HG02763 (cell line): ENCODE data around the gene TRPM3.

Experiments used
- ATAC-seq: cut with Tn5 transposase; IDR thresholded peaks from one replicate; pipeline ENCODE4 v1.9.1; 2021; ENCODE audit warnings: mild to moderate bottlenecking, moderate library complexity; ENCODE audit not compliant: unreplicated experiment

TRPM3 gene

GRCh38 chr9:70835323-70835722, 286.1 kb downstream of the TRPM3 start:
- ATAC-seq = no peak

DNA sequence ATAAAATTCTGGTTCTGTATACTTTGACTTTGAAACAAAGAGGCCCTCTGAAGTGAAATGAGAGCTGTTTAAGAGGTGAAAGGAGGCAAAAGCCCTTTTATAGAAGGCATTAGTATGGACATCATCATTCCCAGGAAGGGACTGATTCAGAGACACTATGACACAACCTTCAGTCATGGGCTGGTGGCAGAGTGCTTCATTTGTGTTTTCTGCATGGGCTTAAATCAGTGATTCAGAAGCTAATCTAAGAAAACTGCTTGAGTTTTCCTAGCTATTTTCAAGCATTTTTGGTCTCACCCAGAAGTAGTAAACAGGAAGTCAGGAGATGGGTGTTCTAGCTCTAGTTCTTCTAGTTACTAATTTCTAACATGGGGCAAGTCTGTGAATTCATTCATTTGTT, 288.9 kb downstream of the TRPM3 start:
- ATAC-seq = no peak

GRCh38 chr9:70830618-70831017, 290.8 kb downstream of the TRPM3 start:
- no peak for ATAC-seq

- no peak for ATAC-seq
These were observed 291.7 kb downstream of the TRPM3 start for GRCh38 chr9:70829591-70830265.

DNA sequence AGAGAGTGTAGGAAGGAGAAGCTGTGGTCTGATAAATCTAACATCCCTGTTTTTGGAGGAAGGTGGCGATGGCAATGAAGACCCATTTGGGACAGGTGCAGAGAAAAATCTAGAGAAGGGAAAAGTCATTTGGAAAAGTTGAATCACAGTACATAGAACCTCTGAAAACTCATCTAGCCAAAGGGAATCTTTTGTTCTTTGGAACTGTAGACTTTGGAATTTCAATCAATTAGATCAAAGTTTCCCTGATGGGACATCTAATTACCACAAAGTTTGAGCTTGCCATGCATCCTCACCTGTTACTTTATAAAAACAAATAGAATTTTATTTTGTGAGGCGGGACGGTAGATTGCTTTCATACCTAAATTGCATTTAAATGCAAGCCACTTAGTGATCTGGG, 294.9 kb downstream of the TRPM3 start:
- no peak for ATAC-seq

- ATAC-seq = no peak
These were observed 298.1 kb downstream of the TRPM3 start for GRCh38 chr9:70823284-70823683.

DNA sequence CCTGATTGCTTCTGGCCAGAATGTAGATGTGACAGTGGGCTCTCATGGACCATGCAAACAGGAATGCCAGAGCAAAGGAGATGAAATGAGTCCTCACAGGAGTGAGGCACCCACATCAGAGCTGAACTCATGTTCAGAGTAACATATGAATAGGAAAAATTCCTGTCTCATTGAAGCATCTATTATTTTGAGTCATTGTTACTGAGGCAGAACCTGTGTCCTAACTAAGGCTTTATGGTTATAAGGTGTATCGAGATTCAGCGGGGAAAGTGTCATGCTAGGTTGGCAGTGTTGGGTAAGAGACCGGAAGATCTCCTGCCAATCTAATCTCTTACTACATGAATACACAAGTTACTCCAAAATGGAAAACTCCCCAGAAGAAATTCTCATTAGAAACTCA, 304.1 kb downstream of the TRPM3 start:
- no peak for ATAC-seq

GRCh38 chr9:70816891-70817290, 304.5 kb downstream of the TRPM3 start:
- ATAC-seq = no peak

DNA sequence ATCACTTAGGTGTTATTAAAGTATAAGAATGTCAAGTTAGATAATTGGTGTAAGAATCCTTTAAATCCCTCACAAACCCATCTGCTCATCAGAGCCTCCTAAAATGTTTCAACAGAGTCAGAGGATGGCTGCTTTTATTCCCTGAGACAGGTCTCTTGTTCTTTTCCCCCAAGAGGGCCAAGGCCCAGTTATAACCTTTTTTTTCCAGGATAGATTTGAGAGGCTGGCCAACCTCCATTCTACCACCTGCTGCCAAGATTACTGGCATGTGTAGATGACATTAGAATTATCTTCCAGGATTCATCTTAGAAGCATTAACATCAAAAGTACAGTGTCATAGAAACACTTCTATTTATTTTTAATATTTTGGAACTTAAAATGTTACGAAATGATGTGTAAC, 305.1 kb downstream of the TRPM3 start:
- no peak for ATAC-seq

DNA sequence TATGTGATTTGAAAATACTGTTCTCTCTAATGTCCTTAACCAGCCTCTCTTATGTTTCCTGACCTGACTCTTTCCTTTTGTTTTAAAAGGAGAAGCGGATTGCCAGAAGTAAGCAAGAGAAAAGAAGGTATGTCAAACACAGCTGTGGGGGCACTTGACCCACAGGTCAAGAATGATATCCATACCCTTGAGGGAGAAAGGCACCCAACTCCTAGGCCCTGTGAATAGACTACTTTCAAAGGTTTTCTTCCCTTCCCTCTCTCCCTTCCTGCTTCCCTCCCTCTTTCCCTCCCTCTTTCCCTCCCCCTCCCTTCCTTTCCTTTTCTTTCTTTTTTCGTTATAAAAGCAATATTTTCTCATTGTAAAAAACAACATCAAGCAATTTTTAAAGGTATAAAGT, 306.8 kb downstream of the TRPM3 start:
- no peak for ATAC-seq

GRCh38 chr9:70813141-70813540, 308.3 kb downstream of the TRPM3 start:
- no peak for ATAC-seq

- no peak for ATAC-seq
These were observed 309.8 kb downstream of the TRPM3 start for GRCh38 chr9:70811638-70812037.

DNA sequence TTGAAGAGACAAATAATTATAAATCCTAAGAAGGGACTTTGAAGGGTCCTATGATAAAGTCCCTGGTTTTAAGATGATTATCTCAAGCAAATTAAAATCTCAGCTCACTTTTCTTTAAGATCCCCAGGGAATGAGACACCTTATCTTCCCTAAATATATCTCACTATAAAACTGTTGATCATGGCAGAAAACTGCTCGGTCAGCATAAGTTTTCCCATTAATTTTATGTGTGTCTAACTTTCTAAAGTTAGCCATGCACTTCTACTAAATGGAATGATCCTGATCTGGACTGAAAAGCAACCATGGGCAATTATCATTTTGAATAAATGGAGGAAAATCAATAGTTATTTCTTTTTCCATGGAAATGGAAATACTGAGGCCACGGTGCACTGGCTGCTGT, 314.5 kb downstream of the TRPM3 start:
- ATAC-seq = no peak

DNA sequence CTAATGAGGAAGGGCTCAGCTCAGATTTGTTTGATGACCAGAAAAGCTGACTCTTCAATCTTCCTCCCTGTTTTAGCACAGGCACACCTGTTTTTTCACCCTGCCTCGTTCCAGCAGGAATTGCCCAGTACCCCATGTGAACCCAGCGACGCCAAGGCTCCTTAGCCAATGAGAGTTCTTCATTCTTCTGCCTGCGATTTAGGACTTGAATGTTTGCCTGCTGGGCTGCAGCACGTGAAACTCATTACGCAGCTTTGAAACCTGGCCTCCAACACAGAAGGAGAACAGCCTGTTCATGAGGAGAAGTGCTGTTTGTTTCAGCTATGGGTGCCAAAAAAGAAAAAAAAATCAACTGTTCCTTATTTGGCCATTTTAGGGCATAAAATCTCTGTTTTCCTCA, 315.5 kb downstream of the TRPM3 start:
- no peak for ATAC-seq

DNA sequence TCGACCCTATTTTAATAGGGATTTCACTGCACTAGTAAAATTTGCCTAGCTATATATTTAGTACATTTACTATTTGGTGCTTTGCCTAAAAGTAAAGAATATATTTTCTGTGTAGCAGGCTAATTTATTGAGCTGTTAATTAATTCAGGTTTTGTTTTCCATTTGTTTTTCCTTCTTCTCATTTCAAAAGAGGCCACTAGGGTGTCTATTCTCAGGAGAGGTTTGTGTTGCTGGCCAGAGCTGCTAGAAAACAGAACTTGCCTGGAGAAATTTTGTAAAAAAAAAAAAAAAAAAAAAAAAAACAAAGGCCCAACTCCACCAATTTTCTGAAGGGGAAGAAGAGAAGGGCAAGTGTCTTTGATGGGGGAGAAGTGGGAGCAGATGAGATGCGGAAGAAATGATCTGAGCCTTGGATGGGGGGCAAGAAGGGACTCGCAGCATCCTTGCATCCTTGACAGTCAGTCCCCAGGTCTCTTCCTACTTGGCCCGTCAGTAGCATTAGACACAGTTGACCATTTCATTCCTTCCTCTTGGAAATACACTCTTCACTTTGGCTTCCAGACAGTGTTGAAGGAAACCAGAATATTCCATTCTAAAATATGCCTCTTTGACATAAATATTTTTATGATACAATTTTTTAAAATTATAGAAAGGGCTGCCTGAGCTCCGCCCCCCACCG, 318.5 kb downstream of the TRPM3 start:
- no peak for ATAC-seq

- no peak for ATAC-seq
These were observed 319.2 kb downstream of the TRPM3 start for GRCh38 chr9:70802206-70802605.

GRCh38 chr9:70801181-70801829, 320.1 kb downstream of the TRPM3 start:
- no peak for ATAC-seq

- no peak for ATAC-seq
These were observed 323.4 kb downstream of the TRPM3 start for GRCh38 chr9:70798018-70798417.

- no peak for ATAC-seq
These were observed 325.6 kb downstream of the TRPM3 start for GRCh38 chr9:70795841-70796240.

- no peak for ATAC-seq
These were observed 328.6 kb downstream of the TRPM3 start for GRCh38 chr9:70792796-70793195.

DNA sequence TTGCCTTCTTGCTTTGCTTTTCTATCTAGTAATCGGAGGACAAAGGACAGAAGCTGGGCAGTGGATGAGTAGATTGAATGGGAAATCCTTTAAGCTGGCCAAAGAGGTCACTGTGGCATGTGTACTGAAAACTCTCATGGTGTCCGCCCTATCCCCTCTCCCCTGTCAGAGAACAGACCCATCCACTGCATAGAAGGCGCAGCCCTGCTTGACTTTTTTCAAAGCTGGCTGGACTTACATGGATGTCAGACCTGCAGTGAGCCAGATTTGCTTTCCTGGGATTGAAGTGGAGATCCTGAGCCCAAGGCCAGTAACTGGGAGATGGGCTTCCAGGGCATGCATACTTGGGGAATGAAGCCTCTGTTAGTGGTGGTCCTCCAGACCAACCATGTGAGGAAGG, 329.5 kb downstream of the TRPM3 start:
- ATAC-seq = no peak

- ATAC-seq = no peak
These were observed 332.3 kb downstream of the TRPM3 start for GRCh38 chr9:70789086-70789485.
